Measurements from ENCODE around the gene RCOR2.

The RCOR2 gene

DNA sequence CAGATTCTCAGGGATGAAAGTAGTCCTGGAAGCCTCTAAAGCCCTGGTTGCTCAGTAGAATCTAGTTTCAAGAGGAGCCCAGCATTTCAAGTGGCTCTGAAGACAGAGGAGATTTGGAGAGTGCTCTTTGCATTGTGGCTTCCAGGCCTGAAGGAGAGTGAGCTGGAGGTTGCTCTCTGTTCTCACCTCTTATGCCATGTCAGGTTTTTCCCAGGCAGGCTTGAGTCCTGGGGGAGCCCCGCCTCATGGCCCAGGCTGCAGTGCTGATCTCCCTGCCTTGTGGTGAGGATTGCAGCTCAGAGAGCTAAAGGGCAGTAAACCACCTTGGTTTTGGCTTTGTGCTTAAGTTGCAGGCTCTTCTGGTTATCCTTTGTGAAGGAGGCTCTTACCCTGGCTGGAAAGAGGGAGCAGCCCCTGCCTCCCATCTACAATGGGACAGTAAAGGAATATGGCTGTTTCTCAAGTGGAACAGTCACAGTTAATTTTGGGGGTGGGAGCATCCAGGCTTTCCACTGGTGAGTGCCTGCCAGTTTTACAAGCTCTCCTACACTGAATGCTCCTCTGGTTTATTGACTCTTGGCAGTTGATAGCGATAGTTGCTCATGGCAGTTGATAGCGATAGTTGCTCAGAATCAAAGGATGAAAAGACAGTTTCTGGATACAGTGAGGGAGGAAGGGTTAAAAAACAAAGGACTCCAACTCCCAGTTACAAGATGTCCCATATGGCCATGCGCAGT lies 32.6 kb downstream of the RCOR2 start:
- no peak for FAIRE-seq
- DNase-seq (ENCODE audit: insufficient read length, low spot score), result no peak
- TF ChIP-seq POLR2AphosphoS5 (IDR thresholded peaks at IDR 0.05; ENCODE audit: low read depth, low read length) (no peak), POU2F2 (IDR thresholded peaks at IDR 0.05; ENCODE audit: low read depth, low read length) (no peak)

DNA sequence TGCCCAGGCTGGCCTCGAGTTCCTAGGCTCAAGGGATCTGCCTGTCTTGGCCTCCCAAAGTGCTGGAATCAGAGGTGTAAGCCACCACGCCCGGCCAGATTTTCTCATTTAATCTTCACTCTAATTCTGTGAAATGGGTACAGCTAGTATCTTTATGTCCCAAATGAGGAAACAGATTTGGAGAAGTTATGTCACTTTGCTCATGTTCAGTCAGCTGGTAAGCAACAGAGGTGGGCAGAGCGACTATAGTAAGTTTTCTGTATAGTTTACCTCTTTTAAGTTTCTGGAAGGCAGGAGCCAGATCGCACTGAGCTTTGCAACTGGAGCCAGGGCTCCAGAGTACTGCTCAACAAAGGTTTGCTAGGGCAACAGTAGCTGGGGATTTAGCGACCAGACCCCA lies 33.2 kb downstream of the RCOR2 start:
- TF ChIP-seq SPI1 (IDR thresholded peaks at IDR 0.05; ENCODE audit: low read depth, low read length) (no peak), POLR2AphosphoS5 (IDR thresholded peaks at IDR 0.05; ENCODE audit: low read depth, low read length) (no peak), POU2F2 (IDR thresholded peaks at IDR 0.05; ENCODE audit: low read depth, low read length) (no peak), POLR2A (IDR thresholded peaks at IDR 0.05; ENCODE audit: low read depth, low read length) (no peak)
- FAIRE-seq (no peak), DNase-seq (ENCODE audit: insufficient read length, low spot score) (no peak)

DNA sequence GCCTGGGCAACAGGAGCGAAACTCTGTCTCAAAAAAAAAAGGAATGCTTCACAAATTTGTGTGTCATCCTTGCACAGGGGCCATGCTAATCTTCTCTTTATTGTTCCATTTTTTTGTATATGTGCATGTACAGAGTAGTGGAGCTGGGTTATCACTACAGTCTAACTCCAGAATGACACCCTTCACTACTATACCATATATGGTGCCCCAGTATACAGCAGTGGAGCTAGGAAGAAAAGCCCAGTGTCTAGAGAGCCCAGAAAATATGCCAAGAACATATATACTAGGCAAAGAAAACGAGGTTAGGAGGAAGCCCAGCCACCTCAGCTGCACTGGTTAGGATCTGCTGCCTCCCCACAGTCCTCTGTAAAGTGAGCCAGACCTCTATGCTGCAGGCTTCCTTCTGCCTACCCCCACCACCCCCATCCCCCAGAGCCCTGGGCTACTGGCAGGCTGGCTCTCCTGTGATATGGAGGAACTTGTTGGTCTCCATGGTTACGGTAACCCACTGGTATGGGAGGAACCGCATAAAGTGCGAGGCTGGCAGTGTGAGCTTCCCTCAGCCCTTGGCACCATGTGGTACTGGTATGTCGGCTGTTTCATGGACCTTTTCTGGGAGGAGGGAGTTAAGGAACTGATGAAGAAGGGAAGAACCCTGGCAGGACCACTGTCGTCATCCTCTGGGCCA lies 34.3 kb downstream of the RCOR2 start:
- FAIRE-seq (no peak), DNase-seq (ENCODE audit: insufficient read length, low spot score) (no peak)
- TF ChIP-seq TAF1 (IDR thresholded peaks at IDR 0.05; ENCODE audit: low read depth, low read length) (no peak), PAX5 (IDR thresholded peaks at IDR 0.05; ENCODE audit: insufficient read depth, low read length, severe bottlenecking) (no peak), SPI1 (IDR thresholded peaks at IDR 0.05; ENCODE audit: low read depth, low read length) (no peak), POU2F2 (IDR thresholded peaks at IDR 0.05; ENCODE audit: low read depth, low read length) (no peak), POLR2A (IDR thresholded peaks at IDR 0.05; ENCODE audit: low read depth, low read length) (no peak), POLR2AphosphoS5 (IDR thresholded peaks at IDR 0.05; ENCODE audit: low read depth, low read length) (no peak)

DNA sequence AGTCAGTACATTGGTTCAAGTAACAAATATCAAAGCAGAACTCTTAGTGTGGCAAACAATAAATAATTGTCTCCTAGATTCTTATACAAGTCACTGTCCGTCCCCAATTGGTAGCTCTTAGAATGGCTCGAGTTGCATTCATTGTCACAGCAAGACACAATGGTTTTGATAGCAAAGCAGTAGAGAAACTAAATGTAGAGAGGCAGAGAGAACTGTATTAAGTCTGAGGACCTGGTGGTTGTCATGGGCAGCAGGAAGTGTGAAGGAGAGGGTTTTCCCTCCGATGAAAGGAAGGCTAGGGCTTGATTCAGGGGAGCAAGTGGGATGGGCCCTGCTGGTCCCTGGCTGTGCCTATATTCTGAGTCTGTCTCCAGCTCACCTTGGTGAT lies 36.6 kb downstream of the RCOR2 start:
- DNase-seq (ENCODE audit: insufficient read length, low spot score), result no peak
- FAIRE-seq, result no peak
- TF ChIP-seq POU2F2 (IDR thresholded peaks at IDR 0.05; ENCODE audit: low read depth, low read length) (no peak), PAX5 (IDR thresholded peaks at IDR 0.05; ENCODE audit: insufficient read depth, low read length, severe bottlenecking) (no peak), TAF1 (IDR thresholded peaks at IDR 0.05; ENCODE audit: low read depth, low read length) (no peak), SPI1 (IDR thresholded peaks at IDR 0.05; ENCODE audit: low read depth, low read length) (no peak)

DNA sequence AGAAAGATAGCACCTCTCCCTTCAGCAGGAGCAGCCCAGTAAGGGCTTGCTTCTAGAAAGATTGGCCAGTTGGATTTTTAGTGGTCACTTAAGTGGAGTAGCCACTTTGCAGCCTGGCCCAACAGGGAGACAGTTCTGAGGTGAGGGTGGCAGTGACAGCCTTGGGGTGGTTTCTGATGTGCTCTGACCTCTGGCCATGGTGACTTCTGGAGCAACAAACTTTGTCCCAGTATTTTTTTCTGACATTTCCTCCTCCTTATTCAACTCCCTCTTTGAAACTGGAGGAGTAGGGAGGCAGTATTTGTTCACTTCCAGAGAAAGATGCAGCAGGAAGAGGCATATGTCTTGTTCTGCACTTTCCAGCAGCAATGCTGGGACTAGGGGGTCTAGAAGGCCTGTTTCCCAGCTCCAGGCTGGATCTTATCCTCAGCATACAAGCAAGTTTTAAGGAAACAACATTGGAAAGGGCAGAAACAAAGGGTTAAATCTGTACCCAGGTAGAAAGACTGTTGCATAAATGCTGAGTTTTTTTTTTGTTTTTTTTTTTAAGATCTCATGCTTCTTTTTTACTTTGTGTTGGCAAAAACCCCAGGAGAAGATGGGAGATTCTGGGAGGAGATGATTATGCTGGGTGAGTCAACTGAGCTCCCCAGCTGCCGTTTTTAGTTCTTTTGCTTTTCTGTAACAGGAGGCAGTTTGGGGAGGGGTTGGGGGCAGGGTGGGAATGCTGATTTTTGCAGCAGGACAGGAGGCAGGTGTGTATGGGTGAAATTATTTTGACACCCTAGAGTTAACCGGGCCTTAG lies 37.2 kb downstream of the RCOR2 start:
- FAIRE-seq, result no peak
- no peak for DNase-seq (ENCODE audit: insufficient read length, low spot score)
- TF ChIP-seq POLR2A (IDR thresholded peaks at IDR 0.05; ENCODE audit: low read depth, low read length), result no peak
- no peak for TF ChIP-seq POLR2AphosphoS5 (IDR thresholded peaks at IDR 0.05; ENCODE audit: low read depth, low read length)
- no peak for TF ChIP-seq PAX5 (IDR thresholded peaks at IDR 0.05; ENCODE audit: insufficient read depth, low read length, severe bottlenecking)
- no peak for TF ChIP-seq POU2F2 (IDR thresholded peaks at IDR 0.05; ENCODE audit: low read depth, low read length)
- no peak for TF ChIP-seq TAF1 (IDR thresholded peaks at IDR 0.05; ENCODE audit: low read depth, low read length)
- no peak for TF ChIP-seq SPI1 (IDR thresholded peaks at IDR 0.05; ENCODE audit: low read depth, low read length)

DNA sequence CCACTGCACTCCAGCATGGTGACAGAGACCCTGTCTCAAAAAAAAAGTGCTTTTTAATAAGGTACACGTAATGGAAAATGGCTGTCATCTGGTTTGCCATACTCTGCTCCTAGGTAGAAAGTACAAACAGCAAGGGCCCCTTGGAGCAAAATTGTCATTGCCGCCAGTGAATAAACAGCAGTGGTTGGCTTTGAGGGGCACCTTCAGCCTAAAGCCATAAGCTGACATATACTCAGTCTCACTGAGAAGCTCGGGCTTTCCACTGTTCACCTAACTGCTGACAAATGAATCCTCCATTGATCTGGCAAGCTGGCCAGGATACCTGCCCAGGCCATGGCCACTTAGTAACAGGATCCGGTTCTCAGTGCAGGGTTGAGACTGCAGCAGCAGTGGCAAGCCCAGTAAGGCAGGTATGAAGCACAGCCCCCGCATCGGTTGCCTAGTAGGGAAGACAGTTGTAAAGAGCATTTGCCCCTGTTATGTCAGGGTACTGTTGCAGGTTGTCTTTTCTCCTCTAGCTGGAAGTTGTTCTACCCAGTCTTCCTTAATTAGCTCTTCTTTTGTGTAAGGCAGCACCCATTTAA lies 39.2 kb downstream of the RCOR2 start:
- TF ChIP-seq POLR2A (IDR thresholded peaks at IDR 0.05; ENCODE audit: low read depth, low read length), result no peak
- no peak for TF ChIP-seq POLR2AphosphoS5 (IDR thresholded peaks at IDR 0.05; ENCODE audit: low read depth, low read length)
- no peak for TF ChIP-seq TAF1 (IDR thresholded peaks at IDR 0.05; ENCODE audit: low read depth, low read length)
- TF ChIP-seq SPI1 (IDR thresholded peaks at IDR 0.05; ENCODE audit: low read depth, low read length), result no peak
- TF ChIP-seq PAX5 (IDR thresholded peaks at IDR 0.05; ENCODE audit: insufficient read depth, low read length, severe bottlenecking), result no peak
- no peak for TF ChIP-seq POU2F2 (IDR thresholded peaks at IDR 0.05; ENCODE audit: low read depth, low read length)
- FAIRE-seq, result no peak
- no peak for DNase-seq (ENCODE audit: insufficient read length, low spot score)

DNA sequence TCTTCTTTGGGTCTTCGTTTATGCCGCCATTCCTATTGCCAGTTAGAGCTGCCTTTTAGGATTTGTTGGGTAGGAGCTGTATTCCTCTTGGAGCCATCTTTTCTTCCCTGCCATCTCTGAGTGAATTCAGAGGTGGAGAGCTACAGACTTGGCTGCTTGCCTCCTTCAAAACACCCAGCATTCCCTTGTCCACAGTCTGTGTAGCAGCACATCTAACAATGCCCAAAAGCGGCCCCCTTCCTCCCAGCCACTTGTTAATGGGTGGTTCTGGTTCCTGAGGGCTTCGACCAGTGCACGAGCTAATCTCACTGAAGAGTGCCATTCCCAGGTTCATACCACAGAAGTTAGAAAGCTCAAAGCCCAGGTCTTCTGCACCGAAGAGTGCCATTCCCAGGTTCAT lies 40.3 kb downstream of the RCOR2 start:
- DNase-seq (ENCODE audit: insufficient read length, low spot score), result no peak
- FAIRE-seq, result no peak
- TF ChIP-seq POLR2A (IDR thresholded peaks at IDR 0.05; ENCODE audit: low read depth, low read length), result no peak
- no peak for TF ChIP-seq PAX5 (IDR thresholded peaks at IDR 0.05; ENCODE audit: insufficient read depth, low read length, severe bottlenecking)
- no peak for TF ChIP-seq TAF1 (IDR thresholded peaks at IDR 0.05; ENCODE audit: low read depth, low read length)
- TF ChIP-seq POLR2AphosphoS5 (IDR thresholded peaks at IDR 0.05; ENCODE audit: low read depth, low read length), result no peak
- TF ChIP-seq POU2F2 (IDR thresholded peaks at IDR 0.05; ENCODE audit: low read depth, low read length), result no peak
- TF ChIP-seq SPI1 (IDR thresholded peaks at IDR 0.05; ENCODE audit: low read depth, low read length), result no peak

DNA sequence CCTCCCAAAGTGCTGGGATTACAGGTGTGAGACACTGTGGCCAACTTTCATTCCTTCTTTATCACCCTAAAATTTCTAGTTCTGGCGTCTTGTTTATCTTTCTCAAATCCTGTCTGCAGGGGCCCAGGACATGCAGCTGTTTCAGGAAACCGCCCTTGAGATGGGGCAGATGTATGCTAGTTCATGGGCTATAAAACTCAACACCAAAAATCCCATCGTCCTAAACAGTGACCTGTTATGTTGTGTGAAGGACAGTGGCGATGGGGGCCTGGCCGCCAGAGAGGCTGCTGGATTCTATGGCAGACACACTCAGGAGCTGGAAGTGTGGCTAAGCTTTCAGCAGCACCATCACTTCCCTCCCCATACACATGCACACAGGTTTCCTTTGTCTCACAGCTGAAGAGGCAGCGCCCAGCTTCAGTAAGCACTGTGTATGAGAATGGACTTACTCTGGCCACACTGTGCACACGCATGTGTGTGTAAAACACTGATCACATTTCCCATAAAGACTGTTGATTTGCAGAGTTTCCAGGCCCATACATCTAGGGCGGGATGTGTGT lies 41.4 kb downstream of the RCOR2 start:
- FAIRE-seq (no peak), DNase-seq (ENCODE audit: insufficient read length, low spot score) (no peak)
- TF ChIP-seq POU2F2 (IDR thresholded peaks at IDR 0.05; ENCODE audit: low read depth, low read length), result no peak
- TF ChIP-seq TAF1 (IDR thresholded peaks at IDR 0.05; ENCODE audit: low read depth, low read length), result no peak
- no peak for TF ChIP-seq POLR2AphosphoS5 (IDR thresholded peaks at IDR 0.05; ENCODE audit: low read depth, low read length)
- TF ChIP-seq PAX5 (IDR thresholded peaks at IDR 0.05; ENCODE audit: insufficient read depth, low read length, severe bottlenecking), result no peak
- TF ChIP-seq POLR2A (IDR thresholded peaks at IDR 0.05; ENCODE audit: low read depth, low read length), result no peak
- no peak for TF ChIP-seq SPI1 (IDR thresholded peaks at IDR 0.05; ENCODE audit: low read depth, low read length)

DNA sequence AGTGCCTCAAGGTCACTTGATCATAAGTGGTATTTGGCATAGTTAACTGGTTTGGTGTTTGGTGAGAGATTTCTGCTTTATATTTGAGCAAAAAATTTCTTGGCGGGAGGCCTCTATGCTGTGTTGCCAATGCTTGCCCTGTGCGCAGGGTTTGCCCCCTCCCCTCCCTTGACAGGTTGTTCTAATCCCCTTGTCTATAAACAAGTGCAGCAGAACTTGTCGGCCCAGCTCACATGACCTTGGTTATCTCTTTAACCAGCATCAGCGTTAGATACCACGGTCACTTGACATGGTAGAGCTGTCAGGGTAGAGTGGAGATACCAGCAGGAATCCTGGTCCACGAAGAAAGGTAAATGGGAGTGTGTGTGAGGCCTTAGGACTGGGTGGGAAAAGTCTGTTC lies 42.5 kb downstream of the RCOR2 start:
- DNase-seq (ENCODE audit: insufficient read length, low spot score) (no peak), FAIRE-seq (no peak)
- TF ChIP-seq PAX5 (IDR thresholded peaks at IDR 0.05; ENCODE audit: insufficient read depth, low read length, severe bottlenecking) (no peak), TAF1 (IDR thresholded peaks at IDR 0.05; ENCODE audit: low read depth, low read length) (no peak), POU2F2 (IDR thresholded peaks at IDR 0.05; ENCODE audit: low read depth, low read length) (no peak), POLR2A (IDR thresholded peaks at IDR 0.05; ENCODE audit: low read depth, low read length) (no peak), SPI1 (IDR thresholded peaks at IDR 0.05; ENCODE audit: low read depth, low read length) (no peak), POLR2AphosphoS5 (IDR thresholded peaks at IDR 0.05; ENCODE audit: low read depth, low read length) (no peak)

Data from GM12891 (cell line).